HG02981 (cell line): ENCODE results near the gene SEMA7A.
"Not testable (repeated sequence)": the region's sequence is repeated elsewhere in the genome, so short reads cannot be mapped to it uniquely, and the experiment has no call there.

Experiments
- ATAC-seq: cut with Tn5 transposase; IDR thresholded peaks from one replicate; pipeline ENCODE4 v1.9.1; 2021; ENCODE audit warnings: mild to moderate bottlenecking, moderate library complexity; ENCODE audit not compliant: unreplicated experiment

Gene SEMA7A

GRCh38 chr15:74376226-74376625 is 57.5 kb downstream of the SEMA7A start:
- ATAC-seq: no peak

GRCh38 chr15:74375303-74375693 is 58.5 kb downstream of the SEMA7A start:
- ATAC-seq: no peak

DNA sequence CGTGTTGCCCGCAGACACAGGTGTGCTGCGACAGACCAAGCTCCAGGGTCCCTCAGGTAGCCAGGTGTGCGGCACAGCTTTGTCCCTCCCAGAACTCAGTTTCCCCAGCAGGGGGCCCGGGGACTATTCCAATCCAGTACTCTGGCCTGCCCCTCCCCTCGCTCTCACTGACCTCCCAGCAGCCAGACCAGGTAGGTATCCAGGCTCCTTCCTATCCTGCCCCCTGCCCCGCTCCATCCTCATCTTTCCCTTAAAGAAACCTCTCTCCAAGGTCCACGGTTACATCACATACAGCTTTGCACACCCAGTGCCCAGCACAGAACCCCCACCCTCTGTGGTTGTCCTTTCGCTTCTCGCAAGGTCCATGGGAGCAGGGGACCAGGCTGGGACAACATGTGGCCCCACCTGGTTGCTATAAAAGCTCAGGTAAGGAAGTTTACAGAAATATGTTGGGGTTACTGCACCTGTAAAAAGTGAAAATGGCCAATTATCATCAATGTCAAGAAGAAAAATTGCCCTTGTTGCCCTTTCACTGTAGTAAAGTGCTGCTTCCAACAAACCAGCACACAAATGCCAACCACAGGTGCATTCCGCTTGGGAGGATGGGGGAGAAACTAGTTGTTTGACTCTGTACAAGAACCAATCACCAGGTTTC is 59.0 kb downstream of the SEMA7A start:
- no peak for ATAC-seq

- peak; percentile 55 for ATAC-seq
Observed at GRCh38 chr15:74373731-74374647, 59.8 kb downstream of the SEMA7A start.

- ATAC-seq: no peak
Observed at GRCh38 chr15:74373056-74373650, 60.6 kb downstream of the SEMA7A start.

DNA sequence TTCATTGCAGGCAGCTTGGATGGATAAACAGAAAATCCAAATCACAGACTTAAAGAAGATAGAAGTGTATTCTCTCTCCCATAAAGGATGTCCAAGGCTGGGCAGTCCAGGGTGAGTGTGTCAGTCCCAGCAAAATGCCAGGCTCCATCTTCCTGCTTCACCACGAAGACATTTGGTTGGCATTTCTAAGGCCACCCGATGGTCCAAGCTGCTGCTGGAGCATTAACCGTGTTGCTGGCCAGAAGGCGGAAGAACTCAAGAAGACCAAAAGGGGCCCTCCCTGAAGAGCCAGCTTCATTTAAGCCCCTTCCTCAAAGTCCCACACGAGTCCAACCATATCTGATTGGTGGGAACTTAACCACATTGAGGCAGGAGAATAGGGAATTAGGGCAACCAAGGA is 63.3 kb downstream of the SEMA7A start:
- ATAC-seq: no peak

GRCh38 chr15:74369756-74370155 is 64.0 kb downstream of the SEMA7A start:
- no peak for ATAC-seq

- no peak for ATAC-seq
Observed at GRCh38 chr15:74369084-74369745, 64.5 kb downstream of the SEMA7A start.

- no peak for ATAC-seq
Observed at GRCh38 chr15:74368121-74368520, 65.6 kb downstream of the SEMA7A start.

DNA sequence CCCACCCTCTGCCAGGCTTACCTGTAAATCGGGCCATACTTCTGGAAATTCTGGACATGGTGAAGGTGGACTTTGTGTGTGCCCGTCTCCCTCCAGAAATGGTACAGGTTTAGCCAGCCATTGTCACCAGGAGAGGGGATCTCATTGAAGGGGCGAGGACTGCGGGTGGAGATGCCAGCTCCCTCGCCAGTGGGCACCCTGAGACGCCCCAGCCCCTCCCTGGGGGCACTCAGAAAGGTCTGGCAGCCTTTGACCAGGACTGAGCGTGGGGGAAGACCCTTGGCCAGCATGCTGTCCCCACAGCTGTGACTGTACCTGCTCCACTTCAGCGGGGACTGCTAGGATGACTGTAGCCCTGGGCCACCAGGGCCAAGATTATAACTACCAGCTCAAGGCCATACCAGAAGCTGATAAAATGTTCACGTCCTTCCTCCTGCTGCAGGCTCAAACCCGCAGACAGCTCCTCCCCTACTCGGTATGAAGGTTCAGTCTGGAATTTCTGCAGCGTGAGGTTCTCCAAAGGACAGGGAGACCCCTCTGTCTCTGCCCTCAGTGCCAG is 66.4 kb downstream of the SEMA7A start, which contains the start of gene CYP11A1:
TSS of gene CYP11A1 (minus strand) at position 351 of the 559 bp plus-strand sequence. CDS start at position 290, 61 bp downstream.
- ATAC-seq: no peak

- ATAC-seq: no peak
Observed at GRCh38 chr15:74365598-74366445, 67.9 kb downstream of the SEMA7A start.

GRCh38 chr15:74364936-74365597 is 68.7 kb downstream of the SEMA7A start:
- ATAC-seq: no peak

- ATAC-seq: no peak
Observed at GRCh38 chr15:74362482-74362881, 71.3 kb downstream of the SEMA7A start.

- ATAC-seq: not testable (repeated sequence)
Observed at GRCh38 chr15:74360855-74361254, 72.9 kb downstream of the SEMA7A start.

DNA sequence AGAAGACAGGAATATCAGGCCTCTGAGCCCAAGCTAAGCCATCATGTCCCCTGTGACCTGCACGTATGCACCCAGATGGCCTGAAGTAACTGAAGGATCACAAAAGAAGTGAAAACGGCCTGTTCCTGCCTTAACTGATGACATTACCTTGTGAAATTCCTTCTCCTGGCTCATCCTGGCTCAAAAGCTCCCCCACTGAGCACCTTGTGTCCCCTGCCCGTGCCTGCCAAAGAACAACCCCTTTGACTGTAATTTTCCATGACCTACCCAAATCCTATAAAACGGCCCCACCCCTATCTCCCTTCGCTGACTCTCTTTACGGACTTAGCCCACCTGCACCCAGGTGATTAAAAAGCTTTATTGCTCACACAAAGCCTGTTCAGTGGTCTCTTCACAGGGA is 74.4 kb downstream of the SEMA7A start:
- ATAC-seq: not testable (repeated sequence)
